Measurements from ENCODE around the gene RTL10.

Gene RTL10

GRCh38 chr22:19807161-19807913 is 47.3 kb downstream of the RTL10 start:
- no peaks in the 10 kb centered on the region for H3K36me3 ChIP-seq
- no peak for DNase-seq
- no peaks in the 10 kb centered on the region for H3K27me3 ChIP-seq
- peaks cover 18% of the 10 kb centered on the region for H3K4me1 ChIP-seq
- no peak for TF ChIP-seq CTCF (IDR thresholded peaks at IDR 0.05; ENCODE audit: low read depth, low read length)
- H3K4me3 ChIP-seq (ENCODE audit: low read depth, low read length), result no peak overlapping the region
- no peaks in the 10 kb centered on the region for H3K9me3 ChIP-seq

GRCh38 chr22:19806213-19807160 is 48.2 kb downstream of the RTL10 start:
- Histone ChIP-seq H3K4me3 (ENCODE audit: low read depth, low read length) (no peak overlapping the region), H3K9me3 (no peaks in the 10 kb centered on the region), H3K36me3 (no peaks in the 10 kb centered on the region), H3K27me3 (no peaks in the 10 kb centered on the region), H3K4me1 (peaks cover 17% of the 10 kb centered on the region)
- peak; percentile 48 for DNase-seq
- no peak for TF ChIP-seq CTCF (IDR thresholded peaks at IDR 0.05; ENCODE audit: low read depth, low read length)

GRCh38 chr22:19805821-19806212 is 48.9 kb downstream of the RTL10 start:
- no peak for TF ChIP-seq CTCF (IDR thresholded peaks at IDR 0.05; ENCODE audit: low read depth, low read length)
- Histone ChIP-seq H3K4me3 (ENCODE audit: low read depth, low read length) (no peak overlapping the region), H3K4me1 (peaks cover 17% of the 10 kb centered on the region), H3K27me3 (no peaks in the 10 kb centered on the region), H3K9me3 (no peaks in the 10 kb centered on the region), H3K36me3 (no peaks in the 10 kb centered on the region)
- DNase-seq, result no peak
